ENCODE results near the gene PLEKHG4B.

GRCh38 chr5:197892-198489, 106.0 kb downstream of the PLEKHG4B start:
- TF ChIP-seq HMGXB4 (CRISPR knock-in tag; IDR thresholded peaks at IDR 0.05): no peak
- TF ChIP-seq, protein P1, sequence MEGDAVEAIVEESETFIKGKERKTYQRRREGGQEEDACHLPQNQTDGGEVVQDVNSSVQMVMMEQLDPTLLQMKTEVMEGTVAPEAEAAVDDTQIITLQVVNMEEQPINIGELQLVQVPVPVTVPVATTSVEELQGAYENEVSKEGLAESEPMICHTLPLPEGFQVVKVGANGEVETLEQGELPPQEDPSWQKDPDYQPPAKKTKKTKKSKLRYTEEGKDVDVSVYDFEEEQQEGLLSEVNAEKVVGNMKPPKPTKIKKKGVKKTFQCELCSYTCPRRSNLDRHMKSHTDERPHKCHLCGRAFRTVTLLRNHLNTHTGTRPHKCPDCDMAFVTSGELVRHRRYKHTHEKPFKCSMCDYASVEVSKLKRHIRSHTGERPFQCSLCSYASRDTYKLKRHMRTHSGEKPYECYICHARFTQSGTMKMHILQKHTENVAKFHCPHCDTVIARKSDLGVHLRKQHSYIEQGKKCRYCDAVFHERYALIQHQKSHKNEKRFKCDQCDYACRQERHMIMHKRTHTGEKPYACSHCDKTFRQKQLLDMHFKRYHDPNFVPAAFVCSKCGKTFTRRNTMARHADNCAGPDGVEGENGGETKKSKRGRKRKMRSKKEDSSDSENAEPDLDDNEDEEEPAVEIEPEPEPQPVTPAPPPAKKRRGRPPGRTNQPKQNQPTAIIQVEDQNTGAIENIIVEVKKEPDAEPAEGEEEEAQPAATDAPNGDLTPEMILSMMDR (IDR thresholded peaks at IDR 0.05): no peak

Measured in WTC11 (cell line).